ENCODE data around the gene RAD9B.

The RAD9B gene

GRCh38 chr12:110532644-110533043 lies 30.5 kb downstream of the RAD9B start:
- no peak for TF ChIP-seq CTCF (IDR thresholded peaks at IDR 0.05; ENCODE audit: low read depth, low read length)
- DNase-seq (ENCODE audit: extremely low read depth, low read depth) = no peak

- no peak for TF ChIP-seq CTCF (IDR thresholded peaks at IDR 0.05; ENCODE audit: low read depth, low read length)
- DNase-seq (ENCODE audit: extremely low read depth, low read depth) = no peak
Observed at GRCh38 chr12:110533607-110534006, 31.5 kb downstream of the RAD9B start.

GRCh38 chr12:110534811-110535210 lies 32.7 kb downstream of the RAD9B start:
- TF ChIP-seq CTCF (IDR thresholded peaks at IDR 0.05; ENCODE audit: low read depth, low read length) = no peak
- no peak for DNase-seq (ENCODE audit: extremely low read depth, low read depth)

- no peak for DNase-seq (ENCODE audit: extremely low read depth, low read depth)
- no peak for TF ChIP-seq CTCF (IDR thresholded peaks at IDR 0.05; ENCODE audit: low read depth, low read length)
Observed at GRCh38 chr12:110536834-110537604, 34.9 kb downstream of the RAD9B start.

GRCh38 chr12:110537605-110538409 lies 35.7 kb downstream of the RAD9B start:
- no peak for DNase-seq (ENCODE audit: extremely low read depth, low read depth)
- TF ChIP-seq CTCF (IDR thresholded peaks at IDR 0.05; ENCODE audit: low read depth, low read length) = no peak

GRCh38 chr12:110538869-110539622 lies 36.9 kb downstream of the RAD9B start:
- DNase-seq (ENCODE audit: extremely low read depth, low read depth) = no peak
- TF ChIP-seq CTCF (IDR thresholded peaks at IDR 0.05; ENCODE audit: low read depth, low read length) = no peak

Measured in AG09319 (cell line).